ENCODE results near the gene NEK4. TPM values are rescaled to one million over a fixed set of nuclear protein-coding genes. Genes with fewer than 3 reads are reported as not detected.
A peak's percentile ranks its signal among the peaks of the same experiment; 100 is the strongest.

Gene NEK4
- total and polyA plus RNA-seq, 10 of the 15 experiments (the other 5 are each of a cell fraction or from before 2014, with no cell fraction given), result 7.0 to 29.1 (median 16.4) TPM

DNA sequence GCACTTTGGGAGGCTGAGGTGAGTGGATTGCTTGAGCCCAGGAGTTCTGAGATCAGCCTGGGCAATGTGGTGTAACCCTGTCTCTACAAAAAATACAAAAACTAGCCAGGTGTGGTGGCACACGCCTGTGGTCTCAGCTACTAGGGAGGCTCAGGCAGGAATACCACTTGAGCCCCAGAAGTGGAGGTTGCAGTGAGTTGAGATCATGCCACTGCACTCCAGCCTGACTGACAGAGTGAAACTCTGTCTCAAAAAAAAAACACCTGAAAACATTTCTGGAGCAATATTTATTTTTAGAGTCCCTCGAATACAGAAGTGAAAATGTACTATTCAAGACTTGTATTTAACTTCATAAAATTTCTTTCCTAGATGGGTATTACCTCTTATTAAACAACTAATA is 60.2 kb downstream of the NEK4 start:
- CTCF ChIA-PET, result interaction anchor here (1.1 kb wide), 1 partner anchor 136 kb away, joined by 3 read pairs; no protein-coding TSS in a partner anchor
- SMC1A ChIA-PET (ENCODE audit: uncharacterized antibody, unreplicated experiment), result interaction anchor here (1.2 to 1.6 kb wide), 2 partner anchors 10 to 22 kb away, joined by 3 to 6 read pairs; no protein-coding TSS in a partner anchor
- Histone ChIP-seq H3K9ac (ENCODE audit: control insufficient read depth, insufficient read depth, low read length) (no peak overlapping the region), H3K27me3 (replicated peaks in 1 of 2; ENCODE audit: control insufficient read depth in 2 of 2, insufficient read depth in 2 of 2, low read length in 1 of 2) (no peaks in the 10 kb centered on the region), H3K79me2 (ENCODE audit: control insufficient read depth, insufficient read depth, low read length) (peaks cover 29% of the 10 kb centered on the region), H4K20me1 (ENCODE audit: control insufficient read depth, insufficient read depth) (no peaks in the 10 kb centered on the region), H3K4me2 (ENCODE audit: control insufficient read depth, insufficient read depth) (peak overlapping the region; percentile 59), H3K27ac (ENCODE audit: control insufficient read depth, insufficient read depth) (peak overlapping the region; percentile 72), H3K4me3 (no peak overlapping the region), H2AFZ (ENCODE audit: control insufficient read depth, low read depth, low read length) (no peak overlapping the region), H3K4me1 (ENCODE audit: control insufficient read depth, insufficient read depth, low read length) (peaks cover 23% of the 10 kb centered on the region), H3K9me3 (replicated peaks; ENCODE audit: control insufficient read depth, insufficient read depth, low read length) (no peaks in the 10 kb centered on the region; the same call in 1 of the 3 replicates), H3K36me3 (ENCODE audit: control insufficient read depth in 2 of 2, insufficient read depth in 2 of 2, low read length in 1 of 2) (peaks cover 3 to 14% of the 10 kb centered on the region in 2 experiments)
- in situ Hi-C loops (cut with MboI), result no loop called here
- FAIRE-seq, result peak; percentile 59
- POLR2A ChIA-PET, result interaction anchor here (1.4 kb wide), 1 partner anchor 8 kb away, joined by 4 read pairs; no protein-coding TSS in a partner anchor
- intact Hi-C loops (cut with micrococcal nuclease; ENCODE audit: unreplicated experiment), result no loop called here
- peak; percentile 16 for ATAC-seq
- no peak for DNase-seq (ENCODE audit: low read depth, low spot score)
- WGBS (ENCODE audit: insufficient coverage, insufficient replicate concordance, low lambda C conversion rate, missing lambda C conversion rate), result 0% methylated on average over 2 of the region's 2 CpGs
- RAD21 ChIA-PET (ENCODE audit: unreplicated experiment), result interaction anchor here (0.5 kb wide), 1 partner anchor 36 kb away, joined by 3 read pairs; no protein-coding TSS in a partner anchor
- no TSS peak for BruUV-seq (replicated peaks)
- TF ChIP-seq SMC3 (IDR thresholded peaks at IDR 0.05; ENCODE audit: borderline replicate concordance, low read length) (no peak), EGR1 (IDR thresholded peaks at IDR 0.05; ENCODE audit: borderline replicate concordance in 1 of 2, low read depth in 2 of 2, low read length in 2 of 2) (no peak), TCF12 (IDR thresholded peaks at IDR 0.05; ENCODE audit: low read depth, low read length) (no peak), HCFC1 (IDR thresholded peaks at IDR 0.05; ENCODE audit: low read length) (no peak), NFYB (IDR thresholded peaks at IDR 0.05; ENCODE audit: insufficient read depth, low read depth, low read length) (no peak), NR2F1 (conservative IDR thresholded peaks at IDR 0.05) (no peak), RELA (IDR thresholded peaks at IDR 0.05; ENCODE audit: borderline replicate concordance, partially characterized antibody) (no peak), BCL11A (IDR thresholded peaks at IDR 0.05; ENCODE audit: low read depth, low read length) (no peak), TARDBP (IDR thresholded peaks at IDR 0.05; ENCODE audit: borderline replicate concordance) (no peak), CHD1 (IDR thresholded peaks at IDR 0.05; ENCODE audit: low read depth, low read length) (no peak), SIN3A (IDR thresholded peaks at IDR 0.05; ENCODE audit: low read depth, low read length) (no peak), SP1 (IDR thresholded peaks at IDR 0.05; ENCODE audit: low read depth, low read length) (no peak)
- TF ChIP-seq, protein P1, sequence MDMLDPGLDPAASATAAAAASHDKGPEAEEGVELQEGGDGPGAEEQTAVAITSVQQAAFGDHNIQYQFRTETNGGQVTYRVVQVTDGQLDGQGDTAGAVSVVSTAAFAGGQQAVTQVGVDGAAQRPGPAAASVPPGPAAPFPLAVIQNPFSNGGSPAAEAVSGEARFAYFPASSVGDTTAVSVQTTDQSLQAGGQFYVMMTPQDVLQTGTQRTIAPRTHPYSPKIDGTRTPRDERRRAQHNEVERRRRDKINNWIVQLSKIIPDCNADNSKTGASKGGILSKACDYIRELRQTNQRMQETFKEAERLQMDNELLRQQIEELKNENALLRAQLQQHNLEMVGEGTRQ (IDR thresholded peaks at IDR 0.05; ENCODE audit: borderline replicate concordance, low read depth, low read length), result no peak
- TF ChIP-seq, protein P2, sequence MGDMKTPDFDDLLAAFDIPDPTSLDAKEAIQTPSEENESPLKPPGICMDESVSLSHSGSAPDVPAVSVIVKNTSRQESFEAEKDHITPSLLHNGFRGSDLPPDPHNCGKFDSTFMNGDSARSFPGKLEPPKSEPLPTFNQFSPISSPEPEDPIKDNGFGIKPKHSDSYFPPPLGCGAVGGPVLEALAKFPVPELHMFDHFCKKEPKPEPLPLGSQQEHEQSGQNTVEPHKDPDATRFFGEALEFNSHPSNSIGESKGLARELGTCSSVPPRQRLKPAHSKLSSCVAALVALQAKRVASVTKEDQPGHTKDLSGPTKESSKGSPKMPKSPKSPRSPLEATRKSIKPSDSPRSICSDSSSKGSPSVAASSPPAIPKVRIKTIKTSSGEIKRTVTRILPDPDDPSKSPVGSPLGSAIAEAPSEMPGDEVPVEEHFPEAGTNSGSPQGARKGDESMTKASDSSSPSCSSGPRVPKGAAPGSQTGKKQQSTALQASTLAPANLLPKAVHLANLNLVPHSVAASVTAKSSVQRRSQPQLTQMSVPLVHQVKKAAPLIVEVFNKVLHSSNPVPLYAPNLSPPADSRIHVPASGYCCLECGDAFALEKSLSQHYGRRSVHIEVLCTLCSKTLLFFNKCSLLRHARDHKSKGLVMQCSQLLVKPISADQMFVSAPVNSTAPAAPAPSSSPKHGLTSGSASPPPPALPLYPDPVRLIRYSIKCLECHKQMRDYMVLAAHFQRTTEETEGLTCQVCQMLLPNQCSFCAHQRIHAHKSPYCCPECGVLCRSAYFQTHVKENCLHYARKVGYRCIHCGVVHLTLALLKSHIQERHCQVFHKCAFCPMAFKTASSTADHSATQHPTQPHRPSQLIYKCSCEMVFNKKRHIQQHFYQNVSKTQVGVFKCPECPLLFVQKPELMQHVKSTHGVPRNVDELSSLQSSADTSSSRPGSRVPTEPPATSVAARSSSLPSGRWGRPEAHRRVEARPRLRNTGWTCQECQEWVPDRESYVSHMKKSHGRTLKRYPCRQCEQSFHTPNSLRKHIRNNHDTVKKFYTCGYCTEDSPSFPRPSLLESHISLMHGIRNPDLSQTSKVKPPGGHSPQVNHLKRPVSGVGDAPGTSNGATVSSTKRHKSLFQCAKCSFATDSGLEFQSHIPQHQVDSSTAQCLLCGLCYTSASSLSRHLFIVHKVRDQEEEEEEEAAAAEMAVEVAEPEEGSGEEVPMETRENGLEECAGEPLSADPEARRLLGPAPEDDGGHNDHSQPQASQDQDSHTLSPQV (IDR thresholded peaks at IDR 0.05), result no peak
- TF ChIP-seq, protein P3, sequence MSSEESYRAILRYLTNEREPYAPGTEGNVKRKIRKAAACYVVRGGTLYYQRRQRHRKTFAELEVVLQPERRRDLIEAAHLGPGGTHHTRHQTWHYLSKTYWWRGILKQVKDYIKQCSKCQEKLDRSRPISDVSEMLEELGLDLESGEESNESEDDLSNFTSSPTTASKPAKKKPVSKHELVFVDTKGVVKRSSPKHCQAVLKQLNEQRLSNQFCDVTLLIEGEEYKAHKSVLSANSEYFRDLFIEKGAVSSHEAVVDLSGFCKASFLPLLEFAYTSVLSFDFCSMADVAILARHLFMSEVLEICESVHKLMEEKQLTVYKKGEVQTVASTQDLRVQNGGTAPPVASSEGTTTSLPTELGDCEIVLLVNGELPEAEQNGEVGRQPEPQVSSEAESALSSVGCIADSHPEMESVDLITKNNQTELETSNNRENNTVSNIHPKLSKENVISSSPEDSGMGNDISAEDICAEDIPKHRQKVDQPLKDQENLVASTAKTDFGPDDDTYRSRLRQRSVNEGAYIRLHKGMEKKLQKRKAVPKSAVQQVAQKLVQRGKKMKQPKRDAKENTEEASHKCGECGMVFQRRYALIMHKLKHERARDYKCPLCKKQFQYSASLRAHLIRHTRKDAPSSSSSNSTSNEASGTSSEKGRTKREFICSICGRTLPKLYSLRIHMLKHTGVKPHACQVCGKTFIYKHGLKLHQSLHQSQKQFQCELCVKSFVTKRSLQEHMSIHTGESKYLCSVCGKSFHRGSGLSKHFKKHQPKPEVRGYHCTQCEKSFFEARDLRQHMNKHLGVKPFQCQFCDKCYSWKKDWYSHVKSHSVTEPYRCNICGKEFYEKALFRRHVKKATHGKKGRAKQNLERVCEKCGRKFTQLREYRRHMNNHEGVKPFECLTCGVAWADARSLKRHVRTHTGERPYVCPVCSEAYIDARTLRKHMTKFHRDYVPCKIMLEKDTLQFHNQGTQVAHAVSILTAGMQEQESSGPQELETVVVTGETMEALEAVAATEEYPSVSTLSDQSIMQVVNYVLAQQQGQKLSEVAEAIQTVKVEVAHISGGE (CRISPR knock-in tag; IDR thresholded peaks at IDR 0.05), result no peak
- TF ChIP-seq, protein P4, sequence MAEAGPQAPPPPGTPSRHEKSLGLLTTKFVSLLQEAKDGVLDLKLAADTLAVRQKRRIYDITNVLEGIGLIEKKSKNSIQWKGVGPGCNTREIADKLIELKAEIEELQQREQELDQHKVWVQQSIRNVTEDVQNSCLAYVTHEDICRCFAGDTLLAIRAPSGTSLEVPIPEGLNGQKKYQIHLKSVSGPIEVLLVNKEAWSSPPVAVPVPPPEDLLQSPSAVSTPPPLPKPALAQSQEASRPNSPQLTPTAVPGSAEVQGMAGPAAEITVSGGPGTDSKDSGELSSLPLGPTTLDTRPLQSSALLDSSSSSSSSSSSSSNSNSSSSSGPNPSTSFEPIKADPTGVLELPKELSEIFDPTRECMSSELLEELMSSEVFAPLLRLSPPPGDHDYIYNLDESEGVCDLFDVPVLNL (IDR thresholded peaks at IDR 0.05; ENCODE audit: low read depth, low read length), result no peak

All from GM12878 (cell line).